Measurements from ENCODE around the gene EHMT2. TPM values are rescaled to one million over a fixed set of nuclear protein-coding genes. Genes with fewer than 3 reads are reported as not detected.
"Not testable (repeated sequence)": the region's sequence is repeated elsewhere in the genome, so short reads cannot be mapped to it uniquely, and the experiment has no call there.

EHMT2 gene
- polyA plus RNA-seq, 1 donor (not counting 4 experiments of a cell fraction or from before 2014, with no cell fraction given): 17.7 TPM

DNA sequence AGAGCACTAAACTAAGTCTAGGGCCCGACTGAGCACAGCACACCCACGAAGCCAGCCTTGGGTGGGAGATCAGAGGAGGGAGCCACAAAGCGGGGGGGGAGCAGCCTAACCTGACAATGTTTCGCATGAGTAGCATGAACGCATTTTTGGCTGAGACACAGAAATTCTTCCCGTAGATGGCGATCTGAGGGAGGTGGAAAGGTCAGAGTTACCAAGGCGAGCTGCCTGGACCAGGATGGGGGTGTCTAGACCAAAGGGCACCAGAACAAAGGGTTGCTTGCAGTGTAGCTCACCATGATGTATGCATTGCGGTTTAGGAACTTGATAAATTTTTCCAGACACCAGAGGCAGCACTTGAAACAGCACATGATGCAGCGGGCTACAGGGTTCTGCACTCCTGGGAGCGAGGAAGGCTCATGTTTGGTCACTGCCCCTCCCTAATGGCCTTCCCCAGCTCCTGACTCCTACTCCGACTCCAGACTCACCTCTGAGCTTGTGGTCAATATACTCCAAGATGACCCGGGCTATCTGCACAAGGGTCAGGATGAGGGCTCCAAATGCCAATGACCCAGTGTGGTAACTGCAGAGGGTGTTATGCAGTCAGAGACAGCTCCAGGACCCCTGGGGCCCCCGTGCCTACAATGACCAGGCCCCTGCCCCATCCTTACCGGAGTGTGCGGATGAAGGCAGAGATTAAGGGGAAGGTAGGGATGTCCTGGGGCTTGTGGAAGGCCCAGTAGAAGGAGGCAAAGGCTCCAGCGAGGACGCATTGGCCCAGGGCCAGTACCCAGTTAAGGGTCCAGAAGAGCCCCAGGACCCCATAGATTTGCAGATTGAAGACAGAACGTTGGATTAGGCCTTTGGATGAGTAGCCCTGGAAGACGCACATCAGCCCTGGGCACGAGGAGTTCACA, 32.0 kb downstream of the EHMT2 start:
- peaks cover 5% of the 10 kb centered on the region for H3K79me2 ChIP-seq (ENCODE audit: control insufficient read depth, insufficient read depth, low read length)
- DNase-seq (ENCODE audit: low read depth, low spot score) (no peak), FAIRE-seq (no peak)
- H3K9me1 ChIP-seq (ENCODE audit: control insufficient read depth, extremely low read depth, insufficient read depth, low read length): no peaks in the 10 kb centered on the region
- no peaks in the 10 kb centered on the region for H3K9me3 ChIP-seq (ENCODE audit: control insufficient read depth, low read depth, low read length)
- no peak overlapping the region for H3K4me2 ChIP-seq (ENCODE audit: control insufficient read depth, extremely low read depth, insufficient read depth, low read depth, low read length)
- no peak for TF ChIP-seq EZH2 (IDR thresholded peaks at IDR 0.05; ENCODE audit: low read length)
- TF ChIP-seq, protein P1, sequence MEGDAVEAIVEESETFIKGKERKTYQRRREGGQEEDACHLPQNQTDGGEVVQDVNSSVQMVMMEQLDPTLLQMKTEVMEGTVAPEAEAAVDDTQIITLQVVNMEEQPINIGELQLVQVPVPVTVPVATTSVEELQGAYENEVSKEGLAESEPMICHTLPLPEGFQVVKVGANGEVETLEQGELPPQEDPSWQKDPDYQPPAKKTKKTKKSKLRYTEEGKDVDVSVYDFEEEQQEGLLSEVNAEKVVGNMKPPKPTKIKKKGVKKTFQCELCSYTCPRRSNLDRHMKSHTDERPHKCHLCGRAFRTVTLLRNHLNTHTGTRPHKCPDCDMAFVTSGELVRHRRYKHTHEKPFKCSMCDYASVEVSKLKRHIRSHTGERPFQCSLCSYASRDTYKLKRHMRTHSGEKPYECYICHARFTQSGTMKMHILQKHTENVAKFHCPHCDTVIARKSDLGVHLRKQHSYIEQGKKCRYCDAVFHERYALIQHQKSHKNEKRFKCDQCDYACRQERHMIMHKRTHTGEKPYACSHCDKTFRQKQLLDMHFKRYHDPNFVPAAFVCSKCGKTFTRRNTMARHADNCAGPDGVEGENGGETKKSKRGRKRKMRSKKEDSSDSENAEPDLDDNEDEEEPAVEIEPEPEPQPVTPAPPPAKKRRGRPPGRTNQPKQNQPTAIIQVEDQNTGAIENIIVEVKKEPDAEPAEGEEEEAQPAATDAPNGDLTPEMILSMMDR (optimal IDR thresholded peaks at IDR 0.05 in 1 of 3, IDR thresholded peaks at IDR 0.05 in 1 of 3, conservative IDR thresholded peaks at IDR 0.05 in 1 of 3; ENCODE audit: extremely low read depth in 1 of 3, insufficient read depth in 2 of 3, low read length in 3 of 3): no peak
- H4K20me1 ChIP-seq (ENCODE audit: control insufficient read depth, extremely low read depth, insufficient read depth, low read length): no peaks in the 10 kb centered on the region
- H2AFZ ChIP-seq (ENCODE audit: control insufficient read depth, low read length): no peak overlapping the region
- peaks cover 1 to 8% of the 10 kb centered on the region in 2 experiments for H3K36me3 ChIP-seq (ENCODE audit: control insufficient read depth in 2 of 2, extremely low read depth in 1 of 2, insufficient read depth in 2 of 2, low read length in 2 of 2)
- no peaks in the 10 kb centered on the region for H3K27me3 ChIP-seq (ENCODE audit: control insufficient read depth, extremely low read depth, insufficient read depth, low read length)
- dilution Hi-C loops (cut with MboI; ENCODE audit: extremely low pct_ligation_motif_present, low sequenced_read_pairs): no loop called here
- H3K9ac ChIP-seq (ENCODE audit: control insufficient read depth, extremely low read depth, insufficient read depth, low read length): no peak overlapping the region
- no peak overlapping the region for H3K4me3 ChIP-seq (ENCODE audit: control insufficient read depth in 2 of 3, extremely low read depth in 1 of 3, insufficient read depth in 2 of 3, low read depth in 1 of 3, low read length in 3 of 3)
- H3K27ac ChIP-seq (ENCODE audit: control insufficient read depth, insufficient read depth, low read length): no peak overlapping the region
- H3K4me1 ChIP-seq (ENCODE audit: control insufficient read depth, extremely low read depth, insufficient read depth, low read length): peaks cover 16% of the 10 kb centered on the region

DNA sequence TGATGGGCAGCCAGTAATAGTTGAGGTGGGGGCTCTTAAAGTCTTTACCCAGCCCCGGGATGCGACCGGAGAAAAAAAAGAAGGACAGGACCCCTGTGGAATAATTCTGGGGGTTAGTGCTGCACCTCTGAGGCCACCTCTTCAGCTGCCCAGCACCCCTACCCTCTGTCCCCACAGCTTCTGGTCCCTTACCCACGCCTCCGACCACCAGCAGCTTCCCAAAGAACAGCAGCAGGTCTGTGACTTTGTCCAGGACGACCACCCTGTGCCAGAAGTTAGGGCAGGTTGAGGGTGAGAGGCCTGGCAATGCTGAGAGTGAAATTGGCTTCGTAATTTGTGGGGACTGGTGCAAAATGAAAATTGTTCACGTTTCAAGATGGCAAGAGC, 32.7 kb downstream of the EHMT2 start:
- Histone ChIP-seq H3K9ac (ENCODE audit: control insufficient read depth, extremely low read depth, insufficient read depth, low read length) (no peak overlapping the region), H3K36me3 (ENCODE audit: control insufficient read depth in 2 of 2, extremely low read depth in 1 of 2, insufficient read depth in 2 of 2, low read length in 2 of 2) (peaks cover 4 to 12% of the 10 kb centered on the region in 2 experiments), H3K27me3 (ENCODE audit: control insufficient read depth, extremely low read depth, insufficient read depth, low read length) (no peaks in the 10 kb centered on the region), H3K9me1 (ENCODE audit: control insufficient read depth, extremely low read depth, insufficient read depth, low read length) (no peaks in the 10 kb centered on the region), H2AFZ (ENCODE audit: control insufficient read depth, low read length) (no peak overlapping the region), H4K20me1 (ENCODE audit: control insufficient read depth, extremely low read depth, insufficient read depth, low read length) (no peaks in the 10 kb centered on the region), H3K27ac (ENCODE audit: control insufficient read depth, insufficient read depth, low read length) (no peak overlapping the region), H3K4me2 (ENCODE audit: control insufficient read depth, extremely low read depth, insufficient read depth, low read depth, low read length) (no peak overlapping the region), H3K4me3 (ENCODE audit: control insufficient read depth in 2 of 3, extremely low read depth in 1 of 3, insufficient read depth in 2 of 3, low read depth in 1 of 3, low read length in 3 of 3) (no peak overlapping the region), H3K79me2 (ENCODE audit: control insufficient read depth, insufficient read depth, low read length) (peaks cover 5% of the 10 kb centered on the region), H3K4me1 (ENCODE audit: control insufficient read depth, extremely low read depth, insufficient read depth, low read length) (peaks cover 16% of the 10 kb centered on the region), H3K9me3 (ENCODE audit: control insufficient read depth, low read depth, low read length) (no peaks in the 10 kb centered on the region)
- no peak for FAIRE-seq
- no peak for TF ChIP-seq EZH2 (IDR thresholded peaks at IDR 0.05; ENCODE audit: low read length)
- TF ChIP-seq, protein P1 (optimal IDR thresholded peaks at IDR 0.05 in 1 of 3, IDR thresholded peaks at IDR 0.05 in 1 of 3, conservative IDR thresholded peaks at IDR 0.05 in 1 of 3; ENCODE audit: extremely low read depth in 1 of 3, insufficient read depth in 2 of 3, low read length in 3 of 3): no peak
- dilution Hi-C loops (cut with MboI; ENCODE audit: extremely low pct_ligation_motif_present, low sequenced_read_pairs): no loop called here
- no peak for DNase-seq (ENCODE audit: low read depth, low spot score)

DNA sequence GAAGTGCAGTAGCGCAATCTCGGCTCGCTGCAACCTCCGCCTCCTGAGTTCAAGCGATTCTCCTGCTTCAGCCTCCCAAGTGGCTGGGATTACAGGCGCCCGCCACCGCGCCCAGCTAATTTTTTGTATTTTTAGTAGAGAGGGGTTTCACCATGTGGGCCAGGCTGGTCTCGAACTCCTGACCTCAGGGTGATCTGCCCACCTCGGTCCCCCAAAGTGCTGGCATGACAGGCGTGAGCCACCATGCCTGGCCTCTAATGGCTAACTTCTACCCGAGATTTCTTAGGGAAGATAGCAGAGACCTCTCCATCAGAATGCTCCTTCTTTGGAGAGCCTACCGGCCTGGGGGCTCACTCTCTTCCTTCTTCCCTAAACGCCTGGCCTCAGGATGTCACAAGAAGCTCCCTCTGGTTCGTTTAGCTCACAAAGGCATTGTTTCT, 33.4 kb downstream of the EHMT2 start:
- peak overlapping the region; percentile 72 for H3K4me2 ChIP-seq (ENCODE audit: control insufficient read depth, extremely low read depth, insufficient read depth, low read depth, low read length)

More for the DNA sequence above, 33.4 kb downstream of the EHMT2 start:
- DNase-seq (ENCODE audit: low read depth, low spot score); dilution Hi-C loops (cut with MboI; ENCODE audit: extremely low pct_ligation_motif_present, low sequenced_read_pairs); H3K9me3 ChIP-seq (ENCODE audit: control insufficient read depth, low read depth, low read length); FAIRE-seq; H3K9me1 ChIP-seq (ENCODE audit: control insufficient read depth, extremely low read depth, insufficient read depth, low read length); H4K20me1 ChIP-seq (ENCODE audit: control insufficient read depth, extremely low read depth, insufficient read depth, low read length); H2AFZ ChIP-seq (ENCODE audit: control insufficient read depth, low read length); H3K27me3 ChIP-seq (ENCODE audit: control insufficient read depth, extremely low read depth, insufficient read depth, low read length); H3K79me2 ChIP-seq (ENCODE audit: control insufficient read depth, insufficient read depth, low read length); H3K27ac ChIP-seq (ENCODE audit: control insufficient read depth, insufficient read depth, low read length): not testable (repeated sequence)
- H3K9ac ChIP-seq (ENCODE audit: control insufficient read depth, extremely low read depth, insufficient read depth, low read length): peak overlapping the region; percentile 85
- peak overlapping the region; percentile 50 to 80 (median 64) for H3K4me3 ChIP-seq (ENCODE audit: control insufficient read depth in 2 of 3, extremely low read depth in 1 of 3, insufficient read depth in 2 of 3, low read depth in 1 of 3, low read length in 3 of 3)
- H3K36me3 ChIP-seq (ENCODE audit: control insufficient read depth in 2 of 2, extremely low read depth in 1 of 2, insufficient read depth in 2 of 2, low read length in 2 of 2): peaks cover 10 to 15% of the 10 kb centered on the region in 2 experiments
- peaks cover 16% of the 10 kb centered on the region for H3K4me1 ChIP-seq (ENCODE audit: control insufficient read depth, extremely low read depth, insufficient read depth, low read length)
